Measurements from ENCODE around the gene HSPA9.

- TF ChIP-seq CTCF (IDR thresholded peaks at IDR 0.05): no peak
- TF ChIP-seq POLR2A (IDR thresholded peaks at IDR 0.05): no peak
These were observed 22.6 kb upstream of the HSPA9 start for GRCh38 chr5:138597661-138598400.
